Neural cell (in vitro differentiated cells): ENCODE data around the gene ENTREP3. TPM values are rescaled to one million over a fixed set of nuclear protein-coding genes. Genes with fewer than 3 reads are reported as not detected.

Source experiments
- H2AFZ ChIP-seq: fragments of 200-600, 300-800 bp; sonication (generic), shearing (Covaris generic); 2 replicates; pipeline ENCODE4 v1.6.0; 2014; ENCODE audit warnings: low read depth, mild to moderate bottlenecking, antibody characterized with exemption, low read length, moderate library complexity
- H3F3A ChIP-seq: fragments of 200-600 bp; shearing (Covaris generic); 2 replicates; pipeline ENCODE4 v1.6.1; 2016; ENCODE audit warnings: mild to moderate bottlenecking, moderate library complexity, mixed read lengths, antibody characterized with exemption, low read length; ENCODE audit not compliant: insufficient read depth, poor library complexity, severe bottlenecking
- H3K27ac ChIP-seq: fragments of 200-600, 300-800 bp; sonication (generic), shearing (Covaris generic); 2 replicates; pipeline ENCODE4 v1.5.1; 2014; ENCODE audit warnings: mild to moderate bottlenecking, low read length, moderate library complexity
- H3K27me3 ChIP-seq: fragments of 300-800, 200-600 bp; sonication (generic), shearing (Covaris generic); 2 replicates; pipeline ENCODE4 v1.6.0; 2014; ENCODE audit warnings: mild to moderate bottlenecking, low read depth, low read length, moderate library complexity; ENCODE audit not compliant: insufficient read depth
- H3K36me3 ChIP-seq: fragments of 300-800, 200-600 bp; sonication (generic), shearing (Covaris generic); 2 replicates; pipeline ENCODE4 v1.5.1; 2014; ENCODE audit warnings: mild to moderate bottlenecking, antibody characterized with exemption, low read length, moderate library complexity; ENCODE audit not compliant: insufficient read depth
- H3K4me2 ChIP-seq: fragments of 300-800, 200-600 bp; sonication (generic), shearing (Covaris generic); 2 replicates; pipeline ENCODE4 v1.6.0; 2014; ENCODE audit warnings: mild to moderate bottlenecking, low read length
- H3K4me3 ChIP-seq: fragments of 300-800, 200-600 bp; sonication (generic), shearing (Covaris generic); 2 replicates; pipeline ENCODE4 v1.5.1; 2014; ENCODE audit warnings: mild to moderate bottlenecking, low read length, moderate library complexity
- H3K79me2 ChIP-seq: fragments of 200-600 bp; shearing (Covaris generic); replicated peaks from 2 replicates; pipeline ENCODE4 v1.6.0; 2014; ENCODE audit warnings: mild to moderate bottlenecking, low read length, moderate library complexity; ENCODE audit not compliant: insufficient read depth
- H3K9ac ChIP-seq: fragments of 300-800, 200-600 bp; sonication (generic), shearing (Covaris generic); 2 replicates; pipeline ENCODE4 v1.6.1; 2016; ENCODE audit warnings: mild to moderate bottlenecking, low read length, mixed read lengths
- H3K9me2 ChIP-seq: fragments of 200-600 bp; shearing (Covaris generic); 2 replicates; pipeline ENCODE4 v1.6.1; 2016; ENCODE audit warnings: mild to moderate bottlenecking, low read length, mixed read lengths; ENCODE audit not compliant: insufficient read depth
- H3K9me3 ChIP-seq: fragments of 200-600, 300-800 bp; sonication (generic), shearing (Covaris generic); 2 replicates; pipeline ENCODE4 v1.6.1; 2016; ENCODE audit warnings: mild to moderate bottlenecking, mixed run types, low read length, moderate library complexity, mixed read lengths
- H4K20me1 ChIP-seq: fragments of 200-600 bp; shearing (Covaris generic); 2 replicates; pipeline ENCODE4 v1.6.1; 2016; ENCODE audit warnings: mild to moderate bottlenecking, mixed run types; ENCODE audit not compliant: insufficient read depth
- EP300 ChIP-seq: fragments of 450-650 bp; conservative IDR thresholded peaks from 2 replicates; pipeline ENCODE4 v1.6.1; 2014; ENCODE audit warnings: antibody characterized with exemption, mild to moderate bottlenecking, moderate library complexity; ENCODE audit not compliant: poor library complexity, severe bottlenecking
- EZH2 ChIP-seq: fragments of 200-600, 300-800 bp; shearing (Covaris generic), sonication (generic); IDR thresholded peaks from 2 replicates; pipeline ENCODE4 v1.6.1; 2014; ENCODE audit warnings: antibody characterized with exemption, low read length, borderline replicate concordance, mild to moderate bottlenecking; ENCODE audit not compliant: insufficient read depth, poor library complexity, severe bottlenecking
- MXI1 ChIP-seq: fragments of 450-650 bp; conservative IDR thresholded peaks from 2 replicates; pipeline ENCODE4 v1.6.1; 2014; ENCODE audit warnings: antibody characterized with exemption, mild to moderate bottlenecking; ENCODE audit not compliant: poor library complexity, severe bottlenecking
- POLR2AphosphoS5 ChIP-seq: IDR thresholded peaks from 2 replicates; pipeline ENCODE4 v1.6.1; 2012
- RAD21 ChIP-seq: fragments of 450-650 bp; conservative IDR thresholded peaks from 2 replicates; pipeline ENCODE4 v1.6.1; 2014; ENCODE audit warnings: antibody characterized with exemption, mild to moderate bottlenecking, moderate library complexity
- SMC3 ChIP-seq: fragments of 450-650 bp; conservative IDR thresholded peaks from 2 replicates; pipeline ENCODE4 v1.6.1; 2014; ENCODE audit warnings: antibody characterized with exemption, mild to moderate bottlenecking, moderate library complexity; ENCODE audit not compliant: poor library complexity
- TAF1 ChIP-seq: IDR thresholded peaks from 2 replicates; pipeline ENCODE4 v1.6.1; 2012; ENCODE audit warnings: low read depth
- polyA plus RNA-seq: library from polyadenylated mRNA; depleted of rRNA; stranded (reverse); fragments of >200 nt; gene quantifications from 2 replicates; pipeline ENCODE4 v1.2.3, GENCODE V29; 2014
- TF ChIP-seq, protein P1 (sequence below): IDR thresholded peaks from 2 replicates; pipeline ENCODE4 v1.6.1; 2012; ENCODE audit warnings: borderline replicate concordance
- TF ChIP-seq, protein P2 (sequence below): fragments of 450-650 bp; IDR thresholded peaks from 2 replicates; pipeline ENCODE4 v1.5.1; 2014; ENCODE audit warnings: antibody characterized with exemption, mild to moderate bottlenecking, moderate library complexity; ENCODE audit not compliant: poor library complexity, severe bottlenecking

Gene ENTREP3
- polyA plus RNA-seq, 1 donor from 2014 or later, result 11.1 TPM

DNA sequence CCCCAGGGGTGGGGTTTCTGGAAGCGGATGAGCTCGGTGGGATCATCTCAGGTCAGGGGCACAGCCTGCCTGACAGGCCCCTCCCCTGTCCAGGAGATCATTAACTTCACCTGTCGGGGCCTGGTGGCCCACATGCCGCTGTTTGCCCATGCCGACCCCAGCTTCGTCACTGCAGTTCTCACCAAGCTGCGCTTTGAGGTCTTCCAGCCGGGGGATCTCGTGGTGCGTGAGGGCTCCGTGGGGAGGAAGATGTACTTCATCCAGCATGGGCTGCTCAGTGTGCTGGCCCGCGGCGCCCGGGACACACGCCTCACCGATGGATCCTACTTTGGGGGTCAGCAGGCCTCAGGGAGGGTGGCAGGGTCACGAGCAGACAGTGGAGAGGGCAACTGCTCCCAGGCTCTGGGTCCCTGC lies 30.4 kb upstream of the ENTREP3 start:
- H3K9me2 ChIP-seq, result no peaks in the 10 kb centered on the region
- no peak overlapping the region for H3K4me2 ChIP-seq
- no peaks in the 10 kb centered on the region for H3K36me3 ChIP-seq
- no peak overlapping the region for H3K4me3 ChIP-seq
- no peak overlapping the region for H3K9ac ChIP-seq
- H3K9me3 ChIP-seq, result no peaks in the 10 kb centered on the region
- H3K27ac ChIP-seq, result no peak overlapping the region
- no peaks in the 10 kb centered on the region for H3F3A ChIP-seq
- H2AFZ ChIP-seq, result no peak overlapping the region
- TF ChIP-seq, protein P1, sequence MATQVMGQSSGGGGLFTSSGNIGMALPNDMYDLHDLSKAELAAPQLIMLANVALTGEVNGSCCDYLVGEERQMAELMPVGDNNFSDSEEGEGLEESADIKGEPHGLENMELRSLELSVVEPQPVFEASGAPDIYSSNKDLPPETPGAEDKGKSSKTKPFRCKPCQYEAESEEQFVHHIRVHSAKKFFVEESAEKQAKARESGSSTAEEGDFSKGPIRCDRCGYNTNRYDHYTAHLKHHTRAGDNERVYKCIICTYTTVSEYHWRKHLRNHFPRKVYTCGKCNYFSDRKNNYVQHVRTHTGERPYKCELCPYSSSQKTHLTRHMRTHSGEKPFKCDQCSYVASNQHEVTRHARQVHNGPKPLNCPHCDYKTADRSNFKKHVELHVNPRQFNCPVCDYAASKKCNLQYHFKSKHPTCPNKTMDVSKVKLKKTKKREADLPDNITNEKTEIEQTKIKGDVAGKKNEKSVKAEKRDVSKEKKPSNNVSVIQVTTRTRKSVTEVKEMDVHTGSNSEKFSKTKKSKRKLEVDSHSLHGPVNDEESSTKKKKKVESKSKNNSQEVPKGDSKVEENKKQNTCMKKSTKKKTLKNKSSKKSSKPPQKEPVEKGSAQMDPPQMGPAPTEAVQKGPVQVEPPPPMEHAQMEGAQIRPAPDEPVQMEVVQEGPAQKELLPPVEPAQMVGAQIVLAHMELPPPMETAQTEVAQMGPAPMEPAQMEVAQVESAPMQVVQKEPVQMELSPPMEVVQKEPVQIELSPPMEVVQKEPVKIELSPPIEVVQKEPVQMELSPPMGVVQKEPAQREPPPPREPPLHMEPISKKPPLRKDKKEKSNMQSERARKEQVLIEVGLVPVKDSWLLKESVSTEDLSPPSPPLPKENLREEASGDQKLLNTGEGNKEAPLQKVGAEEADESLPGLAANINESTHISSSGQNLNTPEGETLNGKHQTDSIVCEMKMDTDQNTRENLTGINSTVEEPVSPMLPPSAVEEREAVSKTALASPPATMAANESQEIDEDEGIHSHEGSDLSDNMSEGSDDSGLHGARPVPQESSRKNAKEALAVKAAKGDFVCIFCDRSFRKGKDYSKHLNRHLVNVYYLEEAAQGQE, result no peak
- TF ChIP-seq EP300 (no peak), SMC3 (no peak), RAD21 (no peak), EZH2 (no peak), POLR2AphosphoS5 (no peak), TAF1 (no peak), MXI1 (no peak)
- TF ChIP-seq, protein P2, sequence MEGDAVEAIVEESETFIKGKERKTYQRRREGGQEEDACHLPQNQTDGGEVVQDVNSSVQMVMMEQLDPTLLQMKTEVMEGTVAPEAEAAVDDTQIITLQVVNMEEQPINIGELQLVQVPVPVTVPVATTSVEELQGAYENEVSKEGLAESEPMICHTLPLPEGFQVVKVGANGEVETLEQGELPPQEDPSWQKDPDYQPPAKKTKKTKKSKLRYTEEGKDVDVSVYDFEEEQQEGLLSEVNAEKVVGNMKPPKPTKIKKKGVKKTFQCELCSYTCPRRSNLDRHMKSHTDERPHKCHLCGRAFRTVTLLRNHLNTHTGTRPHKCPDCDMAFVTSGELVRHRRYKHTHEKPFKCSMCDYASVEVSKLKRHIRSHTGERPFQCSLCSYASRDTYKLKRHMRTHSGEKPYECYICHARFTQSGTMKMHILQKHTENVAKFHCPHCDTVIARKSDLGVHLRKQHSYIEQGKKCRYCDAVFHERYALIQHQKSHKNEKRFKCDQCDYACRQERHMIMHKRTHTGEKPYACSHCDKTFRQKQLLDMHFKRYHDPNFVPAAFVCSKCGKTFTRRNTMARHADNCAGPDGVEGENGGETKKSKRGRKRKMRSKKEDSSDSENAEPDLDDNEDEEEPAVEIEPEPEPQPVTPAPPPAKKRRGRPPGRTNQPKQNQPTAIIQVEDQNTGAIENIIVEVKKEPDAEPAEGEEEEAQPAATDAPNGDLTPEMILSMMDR, result no peak
- no peaks in the 10 kb centered on the region for H3K27me3 ChIP-seq
- H3K79me2 ChIP-seq, result no peaks in the 10 kb centered on the region
- H4K20me1 ChIP-seq, result no peaks in the 10 kb centered on the region

DNA sequence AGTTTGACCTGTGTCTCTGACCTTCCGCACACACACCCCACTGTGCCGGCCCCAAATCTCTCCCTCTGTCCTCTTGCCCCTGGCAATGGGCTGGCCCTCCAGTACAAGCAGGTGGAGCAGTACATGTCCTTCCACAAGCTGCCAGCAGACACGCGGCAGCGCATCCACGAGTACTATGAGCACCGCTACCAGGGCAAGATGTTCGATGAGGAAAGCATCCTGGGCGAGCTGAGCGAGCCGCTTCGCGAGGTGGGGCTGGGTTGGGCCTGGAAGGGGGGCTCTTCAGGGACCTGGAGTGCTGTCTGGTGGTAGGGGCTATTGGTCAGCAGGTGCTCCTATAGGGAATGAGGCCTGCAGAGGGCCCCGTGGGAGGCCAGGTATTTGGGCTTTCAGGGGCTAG lies 29.8 kb upstream of the ENTREP3 start:
- TF ChIP-seq POLR2AphosphoS5, result no peak
- TF ChIP-seq EP300, result no peak
- TF ChIP-seq MXI1, result no peak
- Histone ChIP-seq H2AFZ (no peak overlapping the region), H3K9ac (no peak overlapping the region), H3K27me3 (no peaks in the 10 kb centered on the region), H3K27ac (no peak overlapping the region), H3K36me3 (no peaks in the 10 kb centered on the region), H4K20me1 (no peaks in the 10 kb centered on the region), H3K4me2 (no peak overlapping the region), H3K9me2 (no peaks in the 10 kb centered on the region), H3K9me3 (no peaks in the 10 kb centered on the region), H3K79me2 (no peaks in the 10 kb centered on the region), H3K4me3 (no peak overlapping the region), H3F3A (no peaks in the 10 kb centered on the region)

DNA sequence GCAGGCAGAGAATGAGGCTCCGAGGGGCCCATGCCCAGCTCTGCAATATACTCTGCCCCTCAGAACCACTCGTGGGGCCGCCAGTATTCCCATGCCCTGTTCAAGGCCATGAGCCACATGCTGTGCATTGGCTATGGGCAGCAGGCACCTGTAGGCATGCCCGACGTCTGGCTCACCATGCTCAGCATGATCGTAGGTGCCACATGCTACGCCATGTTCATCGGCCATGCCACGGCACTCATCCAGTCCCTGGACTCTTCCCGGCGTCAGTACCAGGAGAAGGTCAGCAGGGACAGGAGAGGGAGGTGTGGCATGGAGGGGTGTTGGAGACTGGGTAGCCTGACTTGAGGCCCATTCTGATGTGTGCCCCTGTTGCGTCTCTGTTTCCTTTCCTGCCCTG lies 29.2 kb upstream of the ENTREP3 start:
- Histone ChIP-seq H4K20me1 (no peaks in the 10 kb centered on the region), H3K4me3 (no peak overlapping the region), H3K36me3 (no peaks in the 10 kb centered on the region), H3K27ac (no peak overlapping the region), H3K9me2 (no peaks in the 10 kb centered on the region), H2AFZ (no peak overlapping the region), H3K9ac (no peak overlapping the region), H3K9me3 (no peaks in the 10 kb centered on the region), H3F3A (peaks cover under 1% of the 10 kb centered on the region), H3K27me3 (no peaks in the 10 kb centered on the region), H3K79me2 (no peaks in the 10 kb centered on the region), H3K4me2 (no peak overlapping the region)
- no peak for TF ChIP-seq EP300
- TF ChIP-seq EZH2, result no peak
- TF ChIP-seq, protein P2, result no peak
- TF ChIP-seq TAF1, result no peak
- no peak for TF ChIP-seq SMC3
- TF ChIP-seq MXI1, result no peak
- no peak for TF ChIP-seq RAD21
- no peak for TF ChIP-seq POLR2AphosphoS5
- TF ChIP-seq, protein P1, result no peak
